RWPE1 (cell line): ENCODE data around the gene PGK2.
"Not testable (repeated sequence)": the region's sequence is repeated elsewhere in the genome, so short reads cannot be mapped to it uniquely, and the experiment has no call there.

Experiments
- CTCF ChIA-PET: fragments of 350-600 bp; sonication (Branson Sonifier 250); formaldehyde crosslinking; extraction: SDS; loops from one replicate; lab custom pipeline; 2021; lab: Yijun Ruan, JAX
- POLR2A ChIA-PET: fragments of 400-600 bp; formaldehyde crosslinking; extraction: SDS; loops from one replicate; lab custom pipeline; 2020; ENCODE audit warnings: antibody characterized with exemption; ENCODE audit not compliant: low non-redundant PET; lab: Yijun Ruan, JAX
- DNase-seq: peaks from one replicate; pipeline ENCODE4 v3.0.0; 2012; ENCODE audit warnings: low spot score
- H3K27ac ChIP-seq: fragments of 450-650 bp; 2 replicates; pipeline ENCODE4 v1.5.1; 2017
- TF ChIP-seq, protein P1 (sequence below): fragments of 450-650 bp; conservative IDR thresholded peaks from 2 replicates; pipeline ENCODE4 v1.5.1; 2017; ENCODE audit warnings: low read depth, mild to moderate bottlenecking

Gene PGK2

DNA sequence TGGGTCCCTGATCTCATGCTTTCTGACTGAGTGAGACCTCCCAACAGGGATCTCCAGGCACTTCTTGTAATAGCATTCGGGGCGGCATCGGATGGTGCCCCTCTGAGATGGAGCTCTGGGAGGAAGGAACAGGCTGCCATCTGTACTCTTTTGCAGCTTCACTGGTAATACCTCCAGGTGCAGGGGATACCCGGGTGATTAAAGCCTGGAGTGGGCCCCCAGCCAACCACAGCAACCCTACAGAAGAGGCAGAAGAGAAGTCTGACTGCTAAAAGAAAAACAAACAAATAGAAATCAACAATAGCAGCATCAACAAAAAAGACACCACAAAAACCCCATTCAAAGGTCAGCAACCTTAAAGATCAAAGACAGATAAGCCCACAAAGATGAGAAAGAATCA is 19.1 kb upstream of the PGK2 start:
- TF ChIP-seq, protein P1, sequence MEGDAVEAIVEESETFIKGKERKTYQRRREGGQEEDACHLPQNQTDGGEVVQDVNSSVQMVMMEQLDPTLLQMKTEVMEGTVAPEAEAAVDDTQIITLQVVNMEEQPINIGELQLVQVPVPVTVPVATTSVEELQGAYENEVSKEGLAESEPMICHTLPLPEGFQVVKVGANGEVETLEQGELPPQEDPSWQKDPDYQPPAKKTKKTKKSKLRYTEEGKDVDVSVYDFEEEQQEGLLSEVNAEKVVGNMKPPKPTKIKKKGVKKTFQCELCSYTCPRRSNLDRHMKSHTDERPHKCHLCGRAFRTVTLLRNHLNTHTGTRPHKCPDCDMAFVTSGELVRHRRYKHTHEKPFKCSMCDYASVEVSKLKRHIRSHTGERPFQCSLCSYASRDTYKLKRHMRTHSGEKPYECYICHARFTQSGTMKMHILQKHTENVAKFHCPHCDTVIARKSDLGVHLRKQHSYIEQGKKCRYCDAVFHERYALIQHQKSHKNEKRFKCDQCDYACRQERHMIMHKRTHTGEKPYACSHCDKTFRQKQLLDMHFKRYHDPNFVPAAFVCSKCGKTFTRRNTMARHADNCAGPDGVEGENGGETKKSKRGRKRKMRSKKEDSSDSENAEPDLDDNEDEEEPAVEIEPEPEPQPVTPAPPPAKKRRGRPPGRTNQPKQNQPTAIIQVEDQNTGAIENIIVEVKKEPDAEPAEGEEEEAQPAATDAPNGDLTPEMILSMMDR, result no peak
- DNase-seq, result no peak
- CTCF ChIA-PET, result no interaction called here
- POLR2A ChIA-PET, result no interaction called here
- H3K27ac ChIP-seq, result no peak overlapping the region

- ChIA-PET POLR2A (no interaction called here), CTCF (interaction anchor here (0.7 kb wide), 1 partner anchor 226 kb away, joined by 3 read pairs; no protein-coding TSS in a partner anchor)
- H3K27ac ChIP-seq, result no peak overlapping the region
- no peak for DNase-seq
- TF ChIP-seq, protein P1, result no peak
Observed at GRCh38 chr6:49805246-49805645, 18.2 kb upstream of the PGK2 start.

DNA sequence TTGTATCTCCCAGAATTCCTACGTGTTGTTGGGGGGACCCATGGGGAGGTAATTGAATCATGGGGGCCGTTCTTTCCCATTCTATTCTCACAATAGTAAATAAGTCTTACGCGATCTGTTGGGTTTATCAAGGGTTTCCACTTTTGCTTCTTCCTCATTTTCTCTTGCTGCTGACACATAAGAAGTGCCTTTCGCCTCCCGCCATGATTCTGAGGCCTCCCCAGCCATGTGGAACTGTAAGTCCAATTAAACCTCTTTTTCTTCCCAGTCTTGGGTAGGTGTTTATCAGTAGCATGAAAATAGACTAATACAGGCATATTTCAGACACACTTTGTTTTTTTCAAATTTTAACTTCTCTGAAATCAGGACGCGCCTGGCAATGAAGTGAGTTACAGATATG is 14.4 kb upstream of the PGK2 start:
- CTCF ChIA-PET, result no interaction called here
- POLR2A ChIA-PET, result no interaction called here
- no peak overlapping the region for H3K27ac ChIP-seq
- TF ChIP-seq, protein P1, result no peak
- no peak for DNase-seq

DNA sequence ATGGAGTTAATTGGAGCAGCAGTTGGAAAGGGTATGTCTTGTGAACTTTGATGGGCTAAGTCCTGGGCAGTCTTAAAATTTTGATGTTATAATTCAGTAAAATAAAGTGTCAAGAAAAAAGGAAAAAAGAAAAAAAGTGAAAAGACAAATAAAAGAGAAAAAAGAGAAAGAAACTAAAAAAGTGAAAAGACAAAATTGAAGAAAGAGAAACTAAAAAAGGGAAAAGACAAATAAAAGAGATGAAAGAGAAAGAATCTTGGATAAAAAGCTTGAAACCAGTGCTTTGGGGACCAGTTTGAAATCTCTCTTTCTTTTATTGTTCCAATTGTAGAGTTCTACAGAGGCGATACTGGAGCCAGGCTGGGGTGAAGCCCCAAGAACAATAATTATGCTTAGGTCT is 12.0 kb upstream of the PGK2 start:
- H3K27ac ChIP-seq, result no peak overlapping the region
- ChIA-PET POLR2A (no interaction called here), CTCF (interaction anchor here (0.6 kb wide), 1 partner anchor 377 kb away, joined by 3 read pairs; no protein-coding TSS in a partner anchor)
- DNase-seq, result no peak
- TF ChIP-seq, protein P1, result no peak

GRCh38 chr6:49796842-49797455 is 9.9 kb upstream of the PGK2 start:
- CTCF ChIA-PET, H3K27ac ChIP-seq, DNase-seq: not testable (repeated sequence)
- POLR2A ChIA-PET, result interaction anchor here (0.7 kb wide), 1 partner anchor 16 kb away, joined by 3 read pairs; no protein-coding TSS in a partner anchor

DNA sequence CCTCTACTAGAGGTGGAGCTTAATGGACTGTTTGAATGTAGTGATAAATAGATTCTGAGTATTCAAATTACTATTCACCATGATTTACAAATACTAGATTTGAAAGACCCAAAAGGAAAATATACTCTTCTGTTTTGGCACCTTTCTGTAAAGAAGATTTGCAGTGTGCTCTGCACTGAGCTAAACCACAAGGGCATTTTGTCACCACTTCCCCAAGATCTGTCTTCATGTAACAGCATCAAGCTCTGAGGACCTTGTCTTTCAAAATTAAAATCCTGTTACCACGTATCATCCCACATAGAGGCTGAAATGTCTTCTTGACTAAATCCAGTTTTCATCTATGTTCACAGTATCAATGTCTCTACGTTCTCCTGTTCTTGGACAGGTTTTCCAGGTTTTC is 3.3 kb upstream of the PGK2 start:
- ChIA-PET CTCF (no interaction called here), POLR2A (no interaction called here)
- H3K27ac ChIP-seq, result no peak overlapping the region
- TF ChIP-seq, protein P1, result no peak
- no peak for DNase-seq

DNA sequence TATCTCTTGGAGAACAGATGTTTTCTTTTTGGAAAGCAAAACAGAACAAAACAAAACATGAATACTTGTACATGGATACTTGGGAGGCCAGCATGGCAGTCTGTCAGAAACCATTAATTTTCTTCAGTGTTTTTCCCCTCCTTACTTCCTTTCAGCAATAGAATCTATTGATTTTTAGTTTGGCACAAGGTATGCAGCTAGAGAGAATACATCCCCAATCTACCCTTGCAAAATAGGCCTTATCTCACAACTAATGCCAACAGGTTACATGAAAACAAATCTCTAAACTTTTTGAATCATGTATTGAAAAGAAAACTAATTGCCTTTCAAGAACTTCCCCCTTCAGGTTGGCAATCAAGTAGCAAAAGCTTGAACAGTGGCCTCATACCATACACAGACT is 2.8 kb downstream of the PGK2 start:
- DNase-seq, result no peak
- CTCF ChIA-PET, result no interaction called here
- POLR2A ChIA-PET, result no interaction called here
- TF ChIP-seq, protein P1, result no peak
- H3K27ac ChIP-seq, result no peak overlapping the region
